ENCODE measurements around the gene GALNT10.

GRCh38 chr5:154288145-154288544, 97.6 kb downstream of the GALNT10 start:
- TF ChIP-seq CTCF (IDR thresholded peaks at IDR 0.05 in 8 of 11, conservative IDR thresholded peaks at IDR 0.05 in 3 of 11) (no peak), POLR2A (IDR thresholded peaks at IDR 0.05) (no peak)

Data from spleen (tissue), 7 donors.